ENCODE data around the gene BICDL1. TPM values are rescaled to one million over a fixed set of nuclear protein-coding genes. Genes with fewer than 3 reads are reported as not detected.

BICDL1 gene
- polyA plus RNA-seq, 1 of the 3 experiments (the other 2 are of a cell fraction) = 0.35 TPM

DNA sequence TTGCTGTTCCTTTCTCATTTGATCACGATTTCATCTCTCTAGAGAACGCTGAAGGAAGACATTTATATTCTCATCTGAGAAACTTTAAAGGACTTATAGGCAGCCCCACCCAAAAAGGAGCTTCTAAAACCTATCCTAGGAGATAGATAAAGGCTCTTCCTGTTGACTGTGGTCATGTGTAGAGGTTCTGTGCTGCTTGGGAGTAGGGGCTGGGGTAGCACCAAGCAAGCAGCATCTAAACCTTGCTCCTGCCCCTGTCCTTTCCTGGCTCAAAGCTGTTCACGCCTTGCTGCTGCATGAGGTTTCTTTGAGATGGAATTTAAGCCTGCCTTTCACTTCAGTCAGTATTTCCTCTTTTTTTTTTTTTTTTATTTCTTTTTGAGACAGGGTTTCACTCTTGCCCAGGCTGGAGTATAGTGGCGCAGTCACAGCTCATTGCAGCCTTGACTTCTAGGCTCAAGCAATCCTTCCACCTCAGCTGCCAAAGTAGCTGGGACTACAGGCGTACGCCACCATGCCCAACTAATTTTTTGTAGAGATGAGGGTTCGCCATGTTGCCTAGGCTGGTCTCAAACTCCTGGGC is 86.1 kb downstream of the BICDL1 start:
- POLR2A ChIA-PET = no interaction called here
- Histone ChIP-seq H3K4me1 (ENCODE audit: control insufficient read depth in 1 of 2, insufficient read depth in 2 of 2, low read depth in 1 of 2, low read length in 1 of 2) (no peaks in the 10 kb centered on the region; a peak in 1 of 4 replicates), H3K27ac (ENCODE audit: low read depth in 2 of 2, low read length in 1 of 2) (no peak overlapping the region), H3K27me3 (ENCODE audit: insufficient read depth) (no peaks in the 10 kb centered on the region; the same call in 1 of the 2 replicates), H4K20me1 (ENCODE audit: insufficient read depth) (no peaks in the 10 kb centered on the region), H2AFZ (ENCODE audit: low read depth) (no peak overlapping the region), H3K9me3 (no peaks in the 10 kb centered on the region), H3K9me2 (no peaks in the 10 kb centered on the region), H3K4me3 (ENCODE audit: low read depth in 2 of 2, low read length in 1 of 2) (no peak overlapping the region), H3K9ac (no peak overlapping the region), H3F3A (replicated peaks; ENCODE audit: insufficient read depth) (no peaks in the 10 kb centered on the region), H3K36me3 (replicated peaks in 1 of 2; ENCODE audit: control insufficient read depth in 1 of 2, insufficient read depth in 2 of 2, low read length in 1 of 2) (no peaks in the 10 kb centered on the region), H3K4me2 (no peak overlapping the region), H3K79me2 (ENCODE audit: insufficient read depth) (no peaks in the 10 kb centered on the region)
- no peak for DNase-seq
- CTCF ChIA-PET = no interaction called here
- 61% methylated on average over 7 of the region's 7 CpGs for WGBS (ENCODE audit: low lambda C conversion rate)
- no peak for TF ChIP-seq ELF1 (IDR thresholded peaks at IDR 0.05)
- TF ChIP-seq, protein P1, sequence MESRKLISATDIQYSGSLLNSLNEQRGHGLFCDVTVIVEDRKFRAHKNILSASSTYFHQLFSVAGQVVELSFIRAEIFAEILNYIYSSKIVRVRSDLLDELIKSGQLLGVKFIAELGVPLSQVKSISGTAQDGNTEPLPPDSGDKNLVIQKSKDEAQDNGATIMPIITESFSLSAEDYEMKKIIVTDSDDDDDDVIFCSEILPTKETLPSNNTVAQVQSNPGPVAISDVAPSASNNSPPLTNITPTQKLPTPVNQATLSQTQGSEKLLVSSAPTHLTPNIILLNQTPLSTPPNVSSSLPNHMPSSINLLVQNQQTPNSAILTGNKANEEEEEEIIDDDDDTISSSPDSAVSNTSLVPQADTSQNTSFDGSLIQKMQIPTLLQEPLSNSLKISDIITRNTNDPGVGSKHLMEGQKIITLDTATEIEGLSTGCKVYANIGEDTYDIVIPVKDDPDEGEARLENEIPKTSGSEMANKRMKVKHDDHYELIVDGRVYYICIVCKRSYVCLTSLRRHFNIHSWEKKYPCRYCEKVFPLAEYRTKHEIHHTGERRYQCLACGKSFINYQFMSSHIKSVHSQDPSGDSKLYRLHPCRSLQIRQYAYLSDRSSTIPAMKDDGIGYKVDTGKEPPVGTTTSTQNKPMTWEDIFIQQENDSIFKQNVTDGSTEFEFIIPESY (IDR thresholded peaks at IDR 0.05; ENCODE audit: borderline replicate concordance, low read depth) = no peak
- no peak for TF ChIP-seq FOXM1 (IDR thresholded peaks at IDR 0.05; ENCODE audit: low read depth)
- no peak for TF ChIP-seq TEAD4 (IDR thresholded peaks at IDR 0.05; ENCODE audit: borderline replicate concordance, insufficient read depth)
- TF ChIP-seq RCOR1 (IDR thresholded peaks at IDR 0.05; ENCODE audit: low read length) = no peak
- TF ChIP-seq, protein P2, sequence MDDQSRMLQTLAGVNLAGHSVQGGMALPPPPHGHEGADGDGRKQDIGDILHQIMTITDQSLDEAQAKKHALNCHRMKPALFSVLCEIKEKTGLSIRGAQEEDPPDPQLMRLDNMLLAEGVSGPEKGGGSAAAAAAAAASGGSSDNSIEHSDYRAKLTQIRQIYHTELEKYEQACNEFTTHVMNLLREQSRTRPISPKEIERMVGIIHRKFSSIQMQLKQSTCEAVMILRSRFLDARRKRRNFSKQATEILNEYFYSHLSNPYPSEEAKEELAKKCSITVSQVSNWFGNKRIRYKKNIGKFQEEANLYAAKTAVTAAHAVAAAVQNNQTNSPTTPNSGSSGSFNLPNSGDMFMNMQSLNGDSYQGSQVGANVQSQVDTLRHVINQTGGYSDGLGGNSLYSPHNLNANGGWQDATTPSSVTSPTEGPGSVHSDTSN (IDR thresholded peaks at IDR 0.05) = no peak
- TF ChIP-seq FOXJ3 (CRISPR knock-in tag; IDR thresholded peaks at IDR 0.05) = no peak
- TF ChIP-seq, protein P3, sequence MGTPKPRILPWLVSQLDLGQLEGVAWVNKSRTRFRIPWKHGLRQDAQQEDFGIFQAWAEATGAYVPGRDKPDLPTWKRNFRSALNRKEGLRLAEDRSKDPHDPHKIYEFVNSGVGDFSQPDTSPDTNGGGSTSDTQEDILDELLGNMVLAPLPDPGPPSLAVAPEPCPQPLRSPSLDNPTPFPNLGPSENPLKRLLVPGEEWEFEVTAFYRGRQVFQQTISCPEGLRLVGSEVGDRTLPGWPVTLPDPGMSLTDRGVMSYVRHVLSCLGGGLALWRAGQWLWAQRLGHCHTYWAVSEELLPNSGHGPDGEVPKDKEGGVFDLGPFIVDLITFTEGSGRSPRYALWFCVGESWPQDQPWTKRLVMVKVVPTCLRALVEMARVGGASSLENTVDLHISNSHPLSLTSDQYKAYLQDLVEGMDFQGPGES (IDR thresholded peaks at IDR 0.05; ENCODE audit: low read depth, low read length) = no peak
- TF ChIP-seq, protein P4, sequence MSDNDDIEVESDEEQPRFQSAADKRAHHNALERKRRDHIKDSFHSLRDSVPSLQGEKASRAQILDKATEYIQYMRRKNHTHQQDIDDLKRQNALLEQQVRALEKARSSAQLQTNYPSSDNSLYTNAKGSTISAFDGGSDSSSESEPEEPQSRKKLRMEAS (IDR thresholded peaks at IDR 0.05; ENCODE audit: low read depth) = no peak
- no peak for TF ChIP-seq MEF2A (IDR thresholded peaks at IDR 0.05; ENCODE audit: borderline replicate concordance, low read depth)
- TF ChIP-seq GABPA (IDR thresholded peaks at IDR 0.05; ENCODE audit: low read depth) = no peak
- TF ChIP-seq, protein P5, sequence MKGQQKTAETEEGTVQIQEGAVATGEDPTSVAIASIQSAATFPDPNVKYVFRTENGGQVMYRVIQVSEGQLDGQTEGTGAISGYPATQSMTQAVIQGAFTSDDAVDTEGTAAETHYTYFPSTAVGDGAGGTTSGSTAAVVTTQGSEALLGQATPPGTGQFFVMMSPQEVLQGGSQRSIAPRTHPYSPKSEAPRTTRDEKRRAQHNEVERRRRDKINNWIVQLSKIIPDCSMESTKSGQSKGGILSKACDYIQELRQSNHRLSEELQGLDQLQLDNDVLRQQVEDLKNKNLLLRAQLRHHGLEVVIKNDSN (IDR thresholded peaks at IDR 0.05; ENCODE audit: borderline replicate concordance, low read depth) = no peak
- TF ChIP-seq, protein P6, sequence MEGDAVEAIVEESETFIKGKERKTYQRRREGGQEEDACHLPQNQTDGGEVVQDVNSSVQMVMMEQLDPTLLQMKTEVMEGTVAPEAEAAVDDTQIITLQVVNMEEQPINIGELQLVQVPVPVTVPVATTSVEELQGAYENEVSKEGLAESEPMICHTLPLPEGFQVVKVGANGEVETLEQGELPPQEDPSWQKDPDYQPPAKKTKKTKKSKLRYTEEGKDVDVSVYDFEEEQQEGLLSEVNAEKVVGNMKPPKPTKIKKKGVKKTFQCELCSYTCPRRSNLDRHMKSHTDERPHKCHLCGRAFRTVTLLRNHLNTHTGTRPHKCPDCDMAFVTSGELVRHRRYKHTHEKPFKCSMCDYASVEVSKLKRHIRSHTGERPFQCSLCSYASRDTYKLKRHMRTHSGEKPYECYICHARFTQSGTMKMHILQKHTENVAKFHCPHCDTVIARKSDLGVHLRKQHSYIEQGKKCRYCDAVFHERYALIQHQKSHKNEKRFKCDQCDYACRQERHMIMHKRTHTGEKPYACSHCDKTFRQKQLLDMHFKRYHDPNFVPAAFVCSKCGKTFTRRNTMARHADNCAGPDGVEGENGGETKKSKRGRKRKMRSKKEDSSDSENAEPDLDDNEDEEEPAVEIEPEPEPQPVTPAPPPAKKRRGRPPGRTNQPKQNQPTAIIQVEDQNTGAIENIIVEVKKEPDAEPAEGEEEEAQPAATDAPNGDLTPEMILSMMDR (IDR thresholded peaks at IDR 0.05) = no peak
- no peak for TF ChIP-seq MXI1 (IDR thresholded peaks at IDR 0.05; ENCODE audit: low read depth, low read length)
- TF ChIP-seq RFX5 (IDR thresholded peaks at IDR 0.05; ENCODE audit: low read length) = no peak
- no peak for TF ChIP-seq NRF1 (IDR thresholded peaks at IDR 0.05; ENCODE audit: low read depth, low read length)
- TF ChIP-seq EP300 (IDR thresholded peaks at IDR 0.05; ENCODE audit: borderline replicate concordance in 1 of 2, low read depth in 1 of 2, low read length in 1 of 2) = no peak
- TF ChIP-seq, protein P7, sequence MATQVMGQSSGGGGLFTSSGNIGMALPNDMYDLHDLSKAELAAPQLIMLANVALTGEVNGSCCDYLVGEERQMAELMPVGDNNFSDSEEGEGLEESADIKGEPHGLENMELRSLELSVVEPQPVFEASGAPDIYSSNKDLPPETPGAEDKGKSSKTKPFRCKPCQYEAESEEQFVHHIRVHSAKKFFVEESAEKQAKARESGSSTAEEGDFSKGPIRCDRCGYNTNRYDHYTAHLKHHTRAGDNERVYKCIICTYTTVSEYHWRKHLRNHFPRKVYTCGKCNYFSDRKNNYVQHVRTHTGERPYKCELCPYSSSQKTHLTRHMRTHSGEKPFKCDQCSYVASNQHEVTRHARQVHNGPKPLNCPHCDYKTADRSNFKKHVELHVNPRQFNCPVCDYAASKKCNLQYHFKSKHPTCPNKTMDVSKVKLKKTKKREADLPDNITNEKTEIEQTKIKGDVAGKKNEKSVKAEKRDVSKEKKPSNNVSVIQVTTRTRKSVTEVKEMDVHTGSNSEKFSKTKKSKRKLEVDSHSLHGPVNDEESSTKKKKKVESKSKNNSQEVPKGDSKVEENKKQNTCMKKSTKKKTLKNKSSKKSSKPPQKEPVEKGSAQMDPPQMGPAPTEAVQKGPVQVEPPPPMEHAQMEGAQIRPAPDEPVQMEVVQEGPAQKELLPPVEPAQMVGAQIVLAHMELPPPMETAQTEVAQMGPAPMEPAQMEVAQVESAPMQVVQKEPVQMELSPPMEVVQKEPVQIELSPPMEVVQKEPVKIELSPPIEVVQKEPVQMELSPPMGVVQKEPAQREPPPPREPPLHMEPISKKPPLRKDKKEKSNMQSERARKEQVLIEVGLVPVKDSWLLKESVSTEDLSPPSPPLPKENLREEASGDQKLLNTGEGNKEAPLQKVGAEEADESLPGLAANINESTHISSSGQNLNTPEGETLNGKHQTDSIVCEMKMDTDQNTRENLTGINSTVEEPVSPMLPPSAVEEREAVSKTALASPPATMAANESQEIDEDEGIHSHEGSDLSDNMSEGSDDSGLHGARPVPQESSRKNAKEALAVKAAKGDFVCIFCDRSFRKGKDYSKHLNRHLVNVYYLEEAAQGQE (IDR thresholded peaks at IDR 0.05; ENCODE audit: low read depth, low read length) = no peak
- TF ChIP-seq POLR2AphosphoS5 (IDR thresholded peaks at IDR 0.05; ENCODE audit: low read depth, low read length) = no peak
- no peak for TF ChIP-seq SMC3 (IDR thresholded peaks at IDR 0.05; ENCODE audit: low read depth, low read length)
